ENCODE data around the gene PMVK. TPM values are rescaled to one million over a fixed set of nuclear protein-coding genes. Genes with fewer than 3 reads are reported as not detected.

Gene PMVK
- total RNA-seq, 1 experiment from 2014 or later, result 27.1 TPM

DNA sequence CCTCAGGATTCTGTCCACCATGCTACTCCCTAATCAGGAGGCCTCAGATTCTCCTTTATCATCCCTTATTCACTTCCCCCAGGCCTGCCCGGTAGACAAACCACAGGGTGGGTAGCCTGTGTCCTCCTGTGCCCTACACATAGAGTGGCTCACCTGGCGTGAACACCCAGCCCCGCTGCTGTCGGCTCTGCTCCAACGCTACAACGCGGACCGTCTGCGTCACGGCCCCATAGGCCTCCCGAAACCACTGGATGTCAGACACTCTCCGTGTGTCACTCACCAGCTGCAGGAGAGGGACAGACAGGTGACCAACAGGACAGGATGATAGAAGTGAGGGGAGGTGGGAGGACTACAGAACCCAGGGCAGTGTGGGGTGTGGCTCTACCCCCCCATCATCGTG lies 10.3 kb downstream of the PMVK start:
- POLR2A ChIA-PET (ENCODE audit: unreplicated experiment), result no interaction called here

DNA sequence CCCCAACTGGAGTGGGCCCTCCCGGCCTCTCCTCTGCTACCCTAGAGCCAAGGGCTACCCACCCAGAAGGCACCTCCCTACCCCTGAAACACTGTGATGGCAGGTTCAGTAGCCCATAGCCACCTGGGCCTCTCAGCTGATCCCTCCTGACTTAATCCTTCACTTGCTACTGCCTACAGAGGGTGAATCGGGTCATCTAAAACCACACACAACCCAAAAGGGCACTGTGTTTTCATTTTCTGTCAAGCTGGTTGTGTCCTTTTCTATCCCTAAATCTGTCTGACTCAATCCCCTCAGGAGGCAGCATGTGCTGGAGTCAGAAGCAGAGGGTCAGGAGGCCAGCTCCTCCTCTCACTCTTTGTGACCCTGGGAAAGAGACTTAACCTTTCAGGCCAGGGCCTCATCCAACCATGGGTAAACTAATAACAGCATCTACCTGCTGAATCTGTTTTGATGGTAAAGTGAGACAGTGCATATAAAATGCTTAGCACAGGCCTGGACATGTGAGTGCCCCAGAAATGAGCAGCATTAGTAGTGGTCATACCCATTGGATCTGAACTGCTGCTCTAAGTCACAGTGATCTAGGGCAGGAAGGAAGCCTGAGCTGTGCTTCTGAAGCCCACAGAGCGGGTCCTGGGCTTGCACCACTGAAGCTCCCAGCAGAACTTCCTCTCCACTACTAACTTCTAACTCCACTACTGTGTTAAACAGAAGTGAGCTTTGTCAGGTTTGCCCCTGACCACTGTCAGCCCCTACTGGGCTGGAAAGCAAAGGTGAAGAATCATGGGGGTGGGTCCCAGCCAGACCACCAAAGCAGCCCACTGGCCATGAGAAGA lies 11.0 kb downstream of the PMVK start:
- TF ChIP-seq, protein P1, sequence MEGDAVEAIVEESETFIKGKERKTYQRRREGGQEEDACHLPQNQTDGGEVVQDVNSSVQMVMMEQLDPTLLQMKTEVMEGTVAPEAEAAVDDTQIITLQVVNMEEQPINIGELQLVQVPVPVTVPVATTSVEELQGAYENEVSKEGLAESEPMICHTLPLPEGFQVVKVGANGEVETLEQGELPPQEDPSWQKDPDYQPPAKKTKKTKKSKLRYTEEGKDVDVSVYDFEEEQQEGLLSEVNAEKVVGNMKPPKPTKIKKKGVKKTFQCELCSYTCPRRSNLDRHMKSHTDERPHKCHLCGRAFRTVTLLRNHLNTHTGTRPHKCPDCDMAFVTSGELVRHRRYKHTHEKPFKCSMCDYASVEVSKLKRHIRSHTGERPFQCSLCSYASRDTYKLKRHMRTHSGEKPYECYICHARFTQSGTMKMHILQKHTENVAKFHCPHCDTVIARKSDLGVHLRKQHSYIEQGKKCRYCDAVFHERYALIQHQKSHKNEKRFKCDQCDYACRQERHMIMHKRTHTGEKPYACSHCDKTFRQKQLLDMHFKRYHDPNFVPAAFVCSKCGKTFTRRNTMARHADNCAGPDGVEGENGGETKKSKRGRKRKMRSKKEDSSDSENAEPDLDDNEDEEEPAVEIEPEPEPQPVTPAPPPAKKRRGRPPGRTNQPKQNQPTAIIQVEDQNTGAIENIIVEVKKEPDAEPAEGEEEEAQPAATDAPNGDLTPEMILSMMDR (conservative IDR thresholded peaks at IDR 0.05), result no peak
- no peak for TF ChIP-seq EZH2 (IDR thresholded peaks at IDR 0.05; ENCODE audit: low read depth)
- CTCF ChIA-PET, result no interaction called here

More for the DNA sequence above, 10.3 kb downstream of the PMVK start:
- no peak overlapping the region for H3K27ac ChIP-seq
- no peak overlapping the region for H2AFZ ChIP-seq
- H3K9me3 ChIP-seq (ENCODE audit: insufficient read depth, low read depth), result no peaks in the 10 kb centered on the region
- H3K4me3 ChIP-seq, result no peak overlapping the region
- H3K36me3 ChIP-seq (ENCODE audit: low read depth), result peaks cover 4% of the 10 kb centered on the region; the same call in 1 of the 2 replicates
- BruUV-seq (replicated peaks), result no TSS peak
- 0 out of 2 replicates have a peak, but pooled peaks cover under 1% of the 10 kb centered on the region for H3F3A ChIP-seq (ENCODE audit: insufficient read depth, low read depth)
- DNase-seq, result no peak
- no peaks in the 10 kb centered on the region for H3K9me2 ChIP-seq (ENCODE audit: insufficient read depth)
- intact Hi-C loops (cut with micrococcal nuclease; ENCODE audit: unreplicated experiment), result no loop called here
- H3K4me1 ChIP-seq (replicated peaks; ENCODE audit: insufficient read depth), result no peaks in the 10 kb centered on the region
- no peaks in the 10 kb centered on the region for H3K79me2 ChIP-seq (ENCODE audit: low read depth)
- H3K27me3 ChIP-seq (ENCODE audit: insufficient read depth, low read depth), result no peaks in the 10 kb centered on the region
- CTCF ChIA-PET, result interaction anchor here (0.6 kb wide), 1 partner anchor 70 kb away, joined by 7 read pairs; no protein-coding TSS in a partner anchor
- TF ChIP-seq, protein P1 (conservative IDR thresholded peaks at IDR 0.05), result no peak
- no peak for TF ChIP-seq EZH2 (IDR thresholded peaks at IDR 0.05; ENCODE audit: low read depth)
- H3K4me2 ChIP-seq, result no peak overlapping the region
- no peaks in the 10 kb centered on the region for H4K20me1 ChIP-seq (ENCODE audit: insufficient read depth)

DNA sequence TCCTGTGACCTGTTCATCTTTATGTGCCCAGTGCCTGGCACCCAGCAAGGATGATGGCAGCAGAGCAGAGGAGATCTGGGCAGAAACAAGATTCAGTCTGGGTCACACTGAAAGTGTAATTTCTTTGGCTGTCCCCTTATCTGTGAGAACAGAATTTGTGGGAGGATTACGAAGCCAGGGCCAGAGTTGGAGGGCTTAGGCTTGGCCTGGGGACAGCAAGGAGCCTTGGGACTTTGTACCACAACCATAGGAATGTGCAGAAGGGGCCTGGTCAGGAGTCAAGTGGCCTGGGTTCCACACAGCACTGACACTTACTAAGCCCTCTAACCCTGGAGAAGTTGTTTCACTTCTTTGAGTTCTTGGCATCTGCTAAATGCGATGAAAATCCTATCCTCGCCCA lies 12.8 kb downstream of the PMVK start:
- POLR2A ChIA-PET (ENCODE audit: unreplicated experiment), result no interaction called here
- no peak overlapping the region for H3K4me3 ChIP-seq
- no peaks in the 10 kb centered on the region for H3K27me3 ChIP-seq (ENCODE audit: insufficient read depth, low read depth)
- H4K20me1 ChIP-seq (ENCODE audit: insufficient read depth), result no peaks in the 10 kb centered on the region
- no peaks in the 10 kb centered on the region for H3K9me3 ChIP-seq (ENCODE audit: insufficient read depth, low read depth)
- H3K9me2 ChIP-seq (ENCODE audit: insufficient read depth), result no peaks in the 10 kb centered on the region
- DNase-seq, result no peak
- TF ChIP-seq, protein P1 (conservative IDR thresholded peaks at IDR 0.05), result no peak
- TF ChIP-seq EZH2 (IDR thresholded peaks at IDR 0.05; ENCODE audit: low read depth), result no peak
- H3K4me2 ChIP-seq, result no peak overlapping the region
- no TSS peak for BruUV-seq (replicated peaks)
- no peak overlapping the region for H3K27ac ChIP-seq
- H3K4me1 ChIP-seq (replicated peaks; ENCODE audit: insufficient read depth), result no peaks in the 10 kb centered on the region
- no peak overlapping the region for H2AFZ ChIP-seq
- H3F3A ChIP-seq (ENCODE audit: insufficient read depth, low read depth), result no peaks in the 10 kb centered on the region
- intact Hi-C loops (cut with micrococcal nuclease; ENCODE audit: unreplicated experiment), result no loop called here
- no peaks in the 10 kb centered on the region for H3K79me2 ChIP-seq (ENCODE audit: low read depth)
- CTCF ChIA-PET, result no interaction called here
- peaks cover 4% of the 10 kb centered on the region; the same call in 1 of the 2 replicates for H3K36me3 ChIP-seq (ENCODE audit: low read depth)

More for the DNA sequence above, 11.0 kb downstream of the PMVK start:
- H3K27me3 ChIP-seq (ENCODE audit: insufficient read depth, low read depth), result no peaks in the 10 kb centered on the region
- no peaks in the 10 kb centered on the region for H4K20me1 ChIP-seq (ENCODE audit: insufficient read depth)
- no peaks in the 10 kb centered on the region for H3F3A ChIP-seq (ENCODE audit: insufficient read depth, low read depth)
- no peak overlapping the region for H3K4me3 ChIP-seq
- H3K4me2 ChIP-seq, result no peak overlapping the region
- H3K4me1 ChIP-seq (replicated peaks; ENCODE audit: insufficient read depth), result no peaks in the 10 kb centered on the region
- H3K9me3 ChIP-seq (ENCODE audit: insufficient read depth, low read depth), result no peaks in the 10 kb centered on the region
- no peak for DNase-seq
- no peak overlapping the region for H3K27ac ChIP-seq
- no TSS peak for BruUV-seq (replicated peaks)
- H3K36me3 ChIP-seq (ENCODE audit: low read depth), result peaks cover 4% of the 10 kb centered on the region; the same call in 1 of the 2 replicates
- H2AFZ ChIP-seq, result no peak overlapping the region
- H3K79me2 ChIP-seq (ENCODE audit: low read depth), result no peaks in the 10 kb centered on the region
- POLR2A ChIA-PET (ENCODE audit: unreplicated experiment), result no interaction called here
- intact Hi-C loops (cut with micrococcal nuclease; ENCODE audit: unreplicated experiment), result no loop called here
- no peaks in the 10 kb centered on the region for H3K9me2 ChIP-seq (ENCODE audit: insufficient read depth)

All from PC-9 (cell line).